WERI-Rb-1 (cell line): ENCODE measurements around the gene GAB4.

Source experiments
- DNase-seq: peaks from one replicate; pipeline ENCODE4 v3.0.0-alpha.2; 2020
- H3K27ac ChIP-seq: fragments of 250-450 bp; sonication (Bioruptor Pico); 2 replicates; pipeline ENCODE4 v1.5.1; 2020; ENCODE audit warnings: mild to moderate bottlenecking, moderate library complexity
- H3K27me3 ChIP-seq: fragments of 250-450 bp; sonication (Bioruptor Pico); 2 replicates; pipeline ENCODE4 v1.5.1; 2021; ENCODE audit warnings: mild to moderate bottlenecking, low read depth, moderate library complexity; ENCODE audit not compliant: insufficient read depth, severe bottlenecking
- H3K36me3 ChIP-seq: fragments of 250-450 bp; sonication (Bioruptor Pico); 2 replicates; pipeline ENCODE4 v1.5.1; 2020; ENCODE audit warnings: mild to moderate bottlenecking, moderate library complexity
- H3K4me3 ChIP-seq: 2 replicates; pipeline ENCODE4 v1.5.1; 2011; ENCODE audit warnings: low read depth, mild to moderate bottlenecking, control low read depth, low read length
- H3K9me3 ChIP-seq: fragments of 250-450 bp; sonication (Bioruptor Pico); 2 replicates; pipeline ENCODE4 v1.5.1; 2021; ENCODE audit warnings: mild to moderate bottlenecking, moderate library complexity; ENCODE audit not compliant: severe bottlenecking
- CTCF ChIP-seq: IDR thresholded peaks from 2 replicates; pipeline ENCODE4 v1.5.1; 2011; ENCODE audit warnings: low read depth, mild to moderate bottlenecking, control low read depth, inconsistent platforms, low read length

The GAB4 gene

GRCh38 chr22:16987822-16988221, 20.2 kb downstream of the GAB4 start:
- DNase-seq = no peak
- peaks cover 6% of the 10 kb centered on the region for H3K9me3 ChIP-seq
- no peak overlapping the region for H3K27ac ChIP-seq
- TF ChIP-seq CTCF = no peak
- H3K27me3 ChIP-seq = peaks cover 63% of the 10 kb centered on the region
- no peak overlapping the region for H3K4me3 ChIP-seq
- H3K36me3 ChIP-seq = no peaks in the 10 kb centered on the region

- DNase-seq = no peak
- Histone ChIP-seq H3K27me3 (peaks cover 71% of the 10 kb centered on the region), H3K36me3 (no peaks in the 10 kb centered on the region), H3K4me3 (no peak overlapping the region), H3K9me3 (no peaks in the 10 kb centered on the region), H3K27ac (no peak overlapping the region)
- no peak for TF ChIP-seq CTCF
Measured at GRCh38 chr22:16975155-16975885, 32.7 kb downstream of the GAB4 start.

DNA sequence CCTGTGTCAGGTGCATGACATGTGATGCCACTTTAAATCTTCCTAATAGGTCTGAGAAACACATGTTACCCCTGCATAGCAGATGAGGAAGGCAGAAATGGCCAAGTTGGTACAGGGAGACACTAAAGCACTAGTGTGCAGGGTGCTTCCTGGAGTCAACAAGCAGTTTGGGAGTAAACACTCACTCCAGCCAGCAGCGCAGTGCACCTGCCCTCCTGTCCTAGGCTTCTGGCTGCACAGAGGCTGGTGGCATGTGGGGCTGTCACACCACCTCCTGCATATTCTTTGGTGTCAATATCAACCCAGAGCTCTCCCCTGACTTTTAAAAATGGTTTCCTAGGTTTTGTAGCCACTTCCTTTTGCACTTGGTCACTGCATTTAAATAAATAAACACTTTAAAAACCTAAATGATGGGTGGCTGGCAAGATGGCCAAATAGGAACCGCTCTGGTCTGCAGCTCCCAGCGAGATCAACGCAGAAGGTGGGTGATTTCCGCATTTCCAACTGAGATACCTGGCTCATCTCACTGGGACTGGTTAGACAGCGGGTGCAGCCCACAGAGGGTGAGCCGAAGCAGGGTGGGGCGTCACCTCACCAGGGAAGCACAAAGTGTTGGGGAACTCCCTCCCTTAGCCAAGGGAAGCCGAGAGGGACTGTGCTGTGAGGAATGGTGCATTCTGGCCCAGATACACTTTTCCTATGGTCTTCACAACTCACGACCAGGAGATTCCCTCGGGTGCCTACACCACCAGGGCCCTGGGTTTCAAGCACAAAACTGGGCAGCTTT, 33.5 kb downstream of the GAB4 start:
- Histone ChIP-seq H3K27me3 (peaks cover 78% of the 10 kb centered on the region), H3K36me3 (no peaks in the 10 kb centered on the region), H3K9me3 (no peaks in the 10 kb centered on the region), H3K27ac (no peak overlapping the region), H3K4me3 (no peak overlapping the region)
- TF ChIP-seq CTCF = no peak
- DNase-seq = no peak

- Histone ChIP-seq H3K27ac (no peak overlapping the region), H3K4me3 (no peak overlapping the region), H3K36me3 (no peaks in the 10 kb centered on the region), H3K27me3 (peaks cover 83% of the 10 kb centered on the region), H3K9me3 (no peaks in the 10 kb centered on the region)
- DNase-seq = no peak
- no peak for TF ChIP-seq CTCF
Measured at GRCh38 chr22:16973591-16974297, 34.3 kb downstream of the GAB4 start.

GRCh38 chr22:16972311-16972710, 35.7 kb downstream of the GAB4 start:
- no peak for TF ChIP-seq CTCF
- no peak overlapping the region for H3K4me3 ChIP-seq

More at GRCh38 chr22:16972311-16972710, 35.7 kb downstream of the GAB4 start:
- no peak overlapping the region for H3K27ac ChIP-seq
- no peaks in the 10 kb centered on the region for H3K36me3 ChIP-seq
- peaks cover 82% of the 10 kb centered on the region for H3K27me3 ChIP-seq
- no peak for DNase-seq
- no peaks in the 10 kb centered on the region for H3K9me3 ChIP-seq
